BJ (cell line): Measurements from ENCODE around the gene NBEAL1. TPM values are rescaled to one million over a fixed set of nuclear protein-coding genes. Genes with fewer than 3 reads are reported as not detected.

Experiments used
- CTCF ChIA-PET: fragments of 350-600 bp; formaldehyde crosslinking; extraction: SDS; loops from one replicate; lab custom pipeline; 2021; ENCODE audit warnings: antibody characterized with exemption, inconsistent platforms; lab: Yijun Ruan, JAX
- POLR2A ChIA-PET: fragments of 300-600 bp; sonication (Branson Sonifier 250); formaldehyde crosslinking; extraction: SDS; loops from one replicate; lab custom pipeline; 2021; ENCODE audit warnings: antibody characterized with exemption; lab: Charles Lee
- DNase-seq: peaks from one replicate; pipeline ENCODE4 v3.0.0-alpha.2; 2011; ENCODE audit warnings: low read depth
- H3K27me3 ChIP-seq: 2 replicates; pipeline ENCODE4 v1.6.0; 2011; ENCODE audit warnings: low read length; ENCODE audit not compliant: control insufficient read depth, insufficient read depth
- H3K36me3 ChIP-seq: 2 replicates; pipeline ENCODE4 v1.5.1; 2011; ENCODE audit warnings: low read length; ENCODE audit not compliant: control insufficient read depth, insufficient read depth
- H3K4me3 ChIP-seq: 2 replicates; pipeline ENCODE4 v1.5.1; 2011; ENCODE audit warnings: low read depth, mild to moderate bottlenecking, control low read depth, low read length
- CTCF ChIP-seq: IDR thresholded peaks from 2 replicates; pipeline ENCODE4 v1.5.1; 2011; ENCODE audit warnings: low read depth, mild to moderate bottlenecking, control low read depth, inconsistent platforms, low read length, moderate library complexity; ENCODE audit not compliant: insufficient read depth
- polyA plus RNA-seq: library from polyadenylated mRNA; depleted of rRNA; stranded (reverse); fragments of >200 nt; gene quantifications from 2 replicates; pipeline ENCODE4 v1.2.3, GENCODE V29; 2011

The NBEAL1 gene
- polyA plus RNA-seq, 1 experiment, result 5.9 TPM

GRCh38 chr2:203191961-203192360, 177.3 kb downstream of the NBEAL1 start:
- Histone ChIP-seq H3K4me3 (no peak overlapping the region), H3K27me3 (no peaks in the 10 kb centered on the region), H3K36me3 (peaks cover 2% of the 10 kb centered on the region)
- POLR2A ChIA-PET, result interaction anchor here (0.6 kb wide), 1 partner anchor 34 kb away, joined by 3 read pairs; no protein-coding TSS in a partner anchor
- no peak for DNase-seq
- CTCF ChIA-PET, result interaction anchor here (0.8 kb wide), 1 partner anchor 37 kb away, joined by 3 read pairs; no protein-coding TSS in a partner anchor
- no peak for TF ChIP-seq CTCF

GRCh38 chr2:203195331-203196036, 180.8 kb downstream of the NBEAL1 start:
- Histone ChIP-seq H3K27me3 (no peaks in the 10 kb centered on the region), H3K4me3 (no peak overlapping the region), H3K36me3 (peaks cover 3% of the 10 kb centered on the region)
- TF ChIP-seq CTCF, result no peak
- DNase-seq, result no peak
- CTCF ChIA-PET, result interaction anchor here (1.3 kb wide), 1 partner anchor 12 kb away, joined by 5 read pairs; no protein-coding TSS in a partner anchor
- POLR2A ChIA-PET, result no interaction called here

GRCh38 chr2:203200866-203201265, 186.2 kb downstream of the NBEAL1 start:
- Histone ChIP-seq H3K36me3 (peaks cover 2% of the 10 kb centered on the region; the same call in 1 of the 2 replicates), H3K27me3 (no peaks in the 10 kb centered on the region), H3K4me3 (no peak overlapping the region)
- DNase-seq, result no peak
- CTCF ChIA-PET, result interaction anchor here (0.6 to 0.7 kb wide), 2 partner anchors 8 to 448 kb away, joined by 3 to 4 read pairs; no protein-coding TSS in a partner anchor
- TF ChIP-seq CTCF, result no peak
- POLR2A ChIA-PET, result no interaction called here

GRCh38 chr2:203201426-203201825, 186.8 kb downstream of the NBEAL1 start:
- Histone ChIP-seq H3K36me3 (peaks cover 2% of the 10 kb centered on the region; the same call in 1 of the 2 replicates), H3K27me3 (no peaks in the 10 kb centered on the region), H3K4me3 (no peak overlapping the region)
- CTCF ChIA-PET, result interaction anchor here (0.6 to 0.7 kb wide), 2 partner anchors 9 to 933 kb away, joined by 4 read pairs; no protein-coding TSS in a partner anchor
- POLR2A ChIA-PET, result no interaction called here
- no peak for TF ChIP-seq CTCF
- peak; percentile 28 for DNase-seq

- no peak overlapping the region for H3K4me3 ChIP-seq
- no peaks in the 10 kb centered on the region for H3K27me3 ChIP-seq
- CTCF ChIA-PET, result interaction anchor here (1.4 kb wide), 1 partner anchor 243 kb away, joined by 4 read pairs; no protein-coding TSS in a partner anchor
- no peak for DNase-seq
- TF ChIP-seq CTCF, result no peak
- peaks cover 3% of the 10 kb centered on the region for H3K36me3 ChIP-seq
- POLR2A ChIA-PET, result interaction anchor here (0.6 kb wide), 1 partner anchor 54 kb away, joined by 6 read pairs; no protein-coding TSS in a partner anchor
These were observed 194.9 kb downstream of the NBEAL1 start for GRCh38 chr2:203209538-203209937.
